Measurements from ENCODE around the gene SHC4.
"Not testable (repeated sequence)": the region's sequence is repeated elsewhere in the genome, so short reads cannot be mapped to it uniquely, and the experiment has no call there.

SHC4 gene

GRCh38 chr15:48800245-48800644, 163.5 kb downstream of the SHC4 start:
- Histone ChIP-seq H3K4me3 (ENCODE audit: low read depth, low read length) (0 out of 2 replicates have a peak overlapping the region, but pooled peaks have one; percentile 7), H3K27ac (ENCODE audit: low read depth, low read length) (peak overlapping the region; percentile 21; the same call in 1 of the 2 replicates), H3K27me3 (ENCODE audit: insufficient read depth, low read length) (no peaks in the 10 kb centered on the region), H3K79me2 (ENCODE audit: control insufficient read depth, insufficient read depth, low read length, unreplicated experiment) (peaks cover 38% of the 10 kb centered on the region), H2AFZ (ENCODE audit: low read length, unreplicated experiment) (peak overlapping the region; percentile 67), H3K36me3 (ENCODE audit: insufficient read depth, low read length) (peaks cover 5% of the 10 kb centered on the region; the same call in 1 of the 2 replicates), H3K4me1 (ENCODE audit: control insufficient read depth, insufficient read depth, low read length, unreplicated experiment) (peaks cover 45% of the 10 kb centered on the region)

- Histone ChIP-seq H3K79me2 (ENCODE audit: control insufficient read depth, insufficient read depth, low read length, unreplicated experiment) (peaks cover 28% of the 10 kb centered on the region), H3K4me3 (ENCODE audit: low read depth, low read length) (no peak overlapping the region)
Measured at GRCh38 chr15:48798319-48798718, 165.4 kb downstream of the SHC4 start.

DNA sequence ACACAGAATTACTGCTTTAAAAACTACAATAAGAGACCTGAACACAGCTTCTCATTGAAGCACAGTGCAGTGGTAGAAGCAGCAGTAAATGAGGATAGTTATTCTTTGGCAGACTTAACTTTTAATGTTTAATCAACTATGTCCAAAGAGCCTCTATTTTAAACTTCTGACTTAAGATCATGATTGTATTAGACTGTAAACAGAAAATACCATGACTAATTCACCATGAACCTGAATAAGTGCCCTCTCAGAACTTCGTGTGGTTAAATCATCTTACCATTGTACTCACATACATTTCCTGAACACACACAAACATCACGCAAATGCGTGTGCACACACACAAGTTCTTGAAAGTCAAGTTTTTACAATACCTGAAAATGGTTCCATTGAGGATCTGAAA, 166.8 kb downstream of the SHC4 start:
- Histone ChIP-seq H3K4me3 (ENCODE audit: low read depth, low read length) (peak overlapping the region; percentile 55; the same call in 1 of the 2 replicates), H3K4me1 (ENCODE audit: control insufficient read depth, insufficient read depth, low read length, unreplicated experiment) (peaks cover 46% of the 10 kb centered on the region), H3K27me3 (ENCODE audit: insufficient read depth, low read length) (no peaks in the 10 kb centered on the region), H3K36me3 (ENCODE audit: insufficient read depth, low read length) (peaks cover 10% of the 10 kb centered on the region), H3K27ac (ENCODE audit: low read depth, low read length) (peak overlapping the region; percentile 59), H2AFZ (ENCODE audit: low read length, unreplicated experiment) (peak overlapping the region; percentile 53), H3K79me2 (ENCODE audit: control insufficient read depth, insufficient read depth, low read length, unreplicated experiment) (peaks cover 23% of the 10 kb centered on the region)

More at GRCh38 chr15:48798319-48798718, 165.4 kb downstream of the SHC4 start:
- Histone ChIP-seq H3K4me1 (ENCODE audit: control insufficient read depth, insufficient read depth, low read length, unreplicated experiment) (peaks cover 52% of the 10 kb centered on the region), H3K27me3 (ENCODE audit: insufficient read depth, low read length) (no peaks in the 10 kb centered on the region), H3K36me3 (ENCODE audit: insufficient read depth, low read length) (peaks cover 5% of the 10 kb centered on the region; the same call in 1 of the 2 replicates), H2AFZ (ENCODE audit: low read length, unreplicated experiment) (no peak overlapping the region), H3K27ac (ENCODE audit: low read depth, low read length) (no peak overlapping the region)

- H2AFZ ChIP-seq (ENCODE audit: low read length, unreplicated experiment) = no peak overlapping the region
Measured at GRCh38 chr15:48796521-48796920, 167.2 kb downstream of the SHC4 start.

DNA sequence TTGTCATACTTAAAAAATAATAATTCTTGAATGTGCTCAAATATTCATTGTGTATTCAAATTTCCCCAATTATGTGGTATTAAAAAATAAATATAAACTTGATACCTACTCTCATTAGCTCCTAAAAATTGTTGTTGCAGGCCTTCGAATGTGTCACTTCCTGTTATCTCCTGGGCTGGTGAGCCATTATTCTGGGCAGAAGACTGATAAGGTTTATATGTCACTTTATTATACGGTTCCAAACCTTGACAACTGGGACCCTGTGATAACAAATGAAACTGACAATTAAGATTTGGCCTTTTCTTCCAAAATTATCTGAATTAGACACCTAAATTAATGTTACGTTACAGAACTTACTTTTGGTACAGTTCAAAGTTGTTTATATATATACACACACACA, 167.8 kb downstream of the SHC4 start:
- Histone ChIP-seq H3K36me3 (ENCODE audit: insufficient read depth, low read length) (peaks cover 10% of the 10 kb centered on the region), H3K27ac (ENCODE audit: low read depth, low read length) (no peak overlapping the region), H3K4me1 (ENCODE audit: control insufficient read depth, insufficient read depth, low read length, unreplicated experiment) (peaks cover 45% of the 10 kb centered on the region), H3K79me2 (ENCODE audit: control insufficient read depth, insufficient read depth, low read length, unreplicated experiment) (peaks cover 17% of the 10 kb centered on the region), H3K27me3 (ENCODE audit: insufficient read depth, low read length) (no peaks in the 10 kb centered on the region), H3K4me3 (ENCODE audit: low read depth, low read length) (no peak overlapping the region), H2AFZ (ENCODE audit: low read length, unreplicated experiment) (no peak overlapping the region)

More at GRCh38 chr15:48796521-48796920, 167.2 kb downstream of the SHC4 start:
- Histone ChIP-seq H3K27ac (ENCODE audit: low read depth, low read length) (peak overlapping the region; percentile 59), H3K4me3 (ENCODE audit: low read depth, low read length) (peak overlapping the region; percentile 55; the same call in 1 of the 2 replicates), H3K27me3 (ENCODE audit: insufficient read depth, low read length) (no peaks in the 10 kb centered on the region), H3K79me2 (ENCODE audit: control insufficient read depth, insufficient read depth, low read length, unreplicated experiment) (peaks cover 21% of the 10 kb centered on the region), H3K4me1 (ENCODE audit: control insufficient read depth, insufficient read depth, low read length, unreplicated experiment) (peaks cover 46% of the 10 kb centered on the region), H3K36me3 (ENCODE audit: insufficient read depth, low read length) (peaks cover 10% of the 10 kb centered on the region)

DNA sequence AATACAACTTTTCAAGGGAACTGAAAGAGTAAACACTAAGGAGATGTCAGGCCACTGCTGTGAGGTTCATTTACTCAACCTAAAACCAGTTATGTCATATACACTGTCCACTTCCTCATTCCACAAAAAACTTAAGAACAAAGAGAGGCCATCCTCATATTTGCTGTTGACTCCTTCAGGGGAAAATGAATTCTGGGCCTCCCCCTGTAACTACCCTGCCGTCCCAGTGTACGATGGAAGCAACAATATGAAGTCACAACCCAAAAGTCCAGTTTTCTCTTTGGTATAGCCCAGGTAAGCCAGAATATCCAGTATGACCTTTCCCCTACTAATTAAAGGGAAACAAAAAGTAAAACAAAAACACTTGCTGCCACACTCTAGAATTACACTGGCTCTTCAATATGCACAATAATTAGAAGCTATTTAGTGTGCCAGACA, 169.0 kb downstream of the SHC4 start:
- Histone ChIP-seq H3K4me3 (ENCODE audit: low read depth, low read length) (no peak overlapping the region; the same call in 1 of the 2 replicates), H3K27ac (ENCODE audit: low read depth, low read length) (peak overlapping the region; percentile 35; the same call in 1 of the 2 replicates), H3K36me3 (ENCODE audit: insufficient read depth, low read length) (peaks cover 10% of the 10 kb centered on the region), H2AFZ (ENCODE audit: low read length, unreplicated experiment) (peak overlapping the region; percentile 88), H3K27me3 (ENCODE audit: insufficient read depth, low read length) (no peaks in the 10 kb centered on the region), H3K4me1 (ENCODE audit: control insufficient read depth, insufficient read depth, low read length, unreplicated experiment) (peaks cover 33% of the 10 kb centered on the region), H3K79me2 (ENCODE audit: control insufficient read depth, insufficient read depth, low read length, unreplicated experiment) (peaks cover 6% of the 10 kb centered on the region)

DNA sequence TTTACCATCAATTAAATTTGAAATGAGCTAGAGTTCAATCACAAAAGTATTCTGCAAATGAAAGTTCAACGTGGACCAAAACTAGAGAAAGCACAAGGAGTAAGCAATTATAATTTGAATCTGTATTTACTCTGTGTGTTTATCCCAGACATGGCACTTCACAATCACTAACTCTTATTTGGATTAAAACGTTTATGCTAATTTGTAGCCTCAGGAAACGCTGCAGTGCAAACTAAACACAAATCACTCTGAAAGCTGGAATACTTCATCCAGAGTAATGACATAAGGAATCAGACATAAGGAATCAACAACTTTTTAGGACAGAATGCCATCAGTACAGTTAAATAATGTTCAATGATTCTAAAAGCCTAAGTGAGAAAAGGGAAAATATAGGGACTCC, 171.3 kb downstream of the SHC4 start:
- no peaks in the 10 kb centered on the region for H3K27me3 ChIP-seq (ENCODE audit: insufficient read depth, low read length)
- peaks cover 16% of the 10 kb centered on the region for H3K36me3 ChIP-seq (ENCODE audit: insufficient read depth, low read length)
- no peak overlapping the region for H2AFZ ChIP-seq (ENCODE audit: low read length, unreplicated experiment)
- H3K27ac ChIP-seq (ENCODE audit: low read depth, low read length) = no peak overlapping the region
- no peak overlapping the region for H3K4me3 ChIP-seq (ENCODE audit: low read depth, low read length)
- H3K79me2 ChIP-seq (ENCODE audit: control insufficient read depth, insufficient read depth, low read length, unreplicated experiment) = no peaks in the 10 kb centered on the region
- H3K4me1 ChIP-seq (ENCODE audit: control insufficient read depth, insufficient read depth, low read length, unreplicated experiment) = peaks cover 25% of the 10 kb centered on the region

DNA sequence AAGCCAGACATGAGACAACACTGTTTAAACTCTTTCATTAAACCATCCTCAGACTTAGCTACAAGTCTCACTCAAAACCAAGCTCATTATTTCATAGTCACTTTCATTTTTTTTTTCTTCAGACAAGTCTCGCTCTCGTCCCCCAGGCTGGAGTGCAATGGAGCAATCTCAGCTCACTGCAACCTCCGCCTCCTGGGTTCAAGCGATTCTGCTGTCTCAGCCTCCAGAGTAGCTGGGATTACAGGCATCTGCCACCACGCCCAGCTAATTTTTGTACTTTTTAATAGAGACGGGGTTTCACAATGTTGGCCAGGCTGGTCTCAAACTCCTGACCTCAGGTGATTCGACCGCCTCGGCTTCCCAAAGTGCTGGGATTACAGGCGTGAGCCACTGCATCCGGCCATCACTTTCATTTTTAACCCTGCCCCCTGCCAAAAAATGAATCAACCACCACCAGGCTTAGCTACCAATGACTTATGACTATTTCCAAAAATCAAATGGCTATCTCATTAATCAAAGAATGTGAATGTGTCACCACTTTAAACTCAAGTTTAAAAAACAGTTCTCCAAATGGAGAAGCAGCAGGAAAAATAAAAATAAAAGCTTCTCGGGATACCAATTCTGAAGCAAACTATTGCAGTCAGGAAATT, 173.1 kb downstream of the SHC4 start:
- H3K27me3 ChIP-seq (ENCODE audit: insufficient read depth, low read length); H2AFZ ChIP-seq (ENCODE audit: low read length, unreplicated experiment); H3K79me2 ChIP-seq (ENCODE audit: control insufficient read depth, insufficient read depth, low read length, unreplicated experiment); H3K4me1 ChIP-seq (ENCODE audit: control insufficient read depth, insufficient read depth, low read length, unreplicated experiment); H3K27ac ChIP-seq (ENCODE audit: low read depth, low read length): not testable (repeated sequence)
- 0 out of 2 replicates have a peak overlapping the region, but pooled peaks have one; percentile 16 for H3K4me3 ChIP-seq (ENCODE audit: low read depth, low read length)
- peaks cover 12% of the 10 kb centered on the region for H3K36me3 ChIP-seq (ENCODE audit: insufficient read depth, low read length)

GRCh38 chr15:48785712-48786111, 178.0 kb downstream of the SHC4 start:
- Histone ChIP-seq H3K79me2 (ENCODE audit: control insufficient read depth, insufficient read depth, low read length, unreplicated experiment) (no peaks in the 10 kb centered on the region), H3K36me3 (ENCODE audit: insufficient read depth, low read length) (peaks cover 17% of the 10 kb centered on the region), H2AFZ (ENCODE audit: low read length, unreplicated experiment) (no peak overlapping the region), H3K27ac (ENCODE audit: low read depth, low read length) (no peak overlapping the region), H3K4me3 (ENCODE audit: low read depth, low read length) (no peak overlapping the region), H3K4me1 (ENCODE audit: control insufficient read depth, insufficient read depth, low read length, unreplicated experiment) (peaks cover 7% of the 10 kb centered on the region), H3K27me3 (ENCODE audit: insufficient read depth, low read length) (no peaks in the 10 kb centered on the region)

DNA sequence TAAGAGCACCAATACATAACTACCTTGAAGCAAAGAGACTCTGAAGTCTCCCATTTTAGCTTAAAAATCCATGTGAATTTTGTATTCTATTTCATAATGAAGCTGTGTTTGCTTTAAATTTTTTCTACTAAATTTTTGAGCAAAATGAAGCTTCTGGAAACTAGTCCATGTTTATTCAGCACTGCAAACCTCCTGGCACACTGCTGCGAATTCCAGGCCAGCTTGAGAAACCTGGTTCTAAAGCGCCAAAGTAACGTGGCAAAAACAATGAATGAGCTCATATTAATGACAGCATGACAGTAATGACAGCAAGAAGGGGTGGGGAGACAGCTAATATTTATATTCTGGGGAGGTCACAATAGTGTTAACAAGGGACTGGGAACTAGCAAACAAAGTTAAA, 178.5 kb downstream of the SHC4 start:
- H3K79me2 ChIP-seq (ENCODE audit: control insufficient read depth, insufficient read depth, low read length, unreplicated experiment) = no peaks in the 10 kb centered on the region
- H3K36me3 ChIP-seq (ENCODE audit: insufficient read depth, low read length) = peaks cover 21% of the 10 kb centered on the region
- H3K4me3 ChIP-seq (ENCODE audit: low read depth, low read length) = no peak overlapping the region
- H2AFZ ChIP-seq (ENCODE audit: low read length, unreplicated experiment) = no peak overlapping the region
- H3K27me3 ChIP-seq (ENCODE audit: insufficient read depth, low read length) = no peaks in the 10 kb centered on the region
- H3K27ac ChIP-seq (ENCODE audit: low read depth, low read length) = no peak overlapping the region
- H3K4me1 ChIP-seq (ENCODE audit: control insufficient read depth, insufficient read depth, low read length, unreplicated experiment) = peaks cover 7% of the 10 kb centered on the region

- H3K36me3 ChIP-seq (ENCODE audit: insufficient read depth, low read length) = peaks cover 21% of the 10 kb centered on the region
- no peak overlapping the region for H3K4me3 ChIP-seq (ENCODE audit: low read depth, low read length)
- H3K27me3 ChIP-seq (ENCODE audit: insufficient read depth, low read length) = no peaks in the 10 kb centered on the region
- H2AFZ ChIP-seq (ENCODE audit: low read length, unreplicated experiment) = no peak overlapping the region
- no peak overlapping the region for H3K27ac ChIP-seq (ENCODE audit: low read depth, low read length)
- H3K79me2 ChIP-seq (ENCODE audit: control insufficient read depth, insufficient read depth, low read length, unreplicated experiment) = no peaks in the 10 kb centered on the region
- H3K4me1 ChIP-seq (ENCODE audit: control insufficient read depth, insufficient read depth, low read length, unreplicated experiment) = peaks cover 7% of the 10 kb centered on the region
Measured at GRCh38 chr15:48784756-48785155, 179.0 kb downstream of the SHC4 start.

All from ACC112 (cell line).